HG03521 (cell line): ENCODE data around the gene DNAH8.

ENCODE experiments used
- ATAC-seq: cut with Tn5 transposase; IDR thresholded peaks from one replicate; pipeline ENCODE4 v1.9.1; 2021; ENCODE audit warnings: mild to moderate bottlenecking, moderate library complexity; ENCODE audit not compliant: unreplicated experiment

The DNAH8 gene

DNA sequence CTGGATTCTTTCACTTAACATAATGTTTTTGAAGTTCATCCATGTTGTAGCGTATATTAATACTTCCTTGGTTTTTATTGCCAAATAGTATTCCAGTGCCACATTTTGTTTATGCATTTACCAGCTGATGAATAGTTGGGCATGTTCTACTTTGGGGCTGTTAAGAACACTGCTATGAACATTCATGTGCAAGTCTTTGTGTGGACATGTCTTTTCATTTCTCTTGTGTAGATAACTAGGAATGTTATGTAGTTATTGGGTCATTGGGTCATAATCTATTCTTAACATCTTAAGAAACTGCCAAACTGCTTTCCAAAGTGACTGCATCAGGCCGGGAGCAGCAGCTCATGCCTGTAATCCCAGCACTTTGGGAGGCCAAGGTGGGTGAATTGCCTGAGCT, 289.7 kb downstream of the DNAH8 start:
- no peak for ATAC-seq

- ATAC-seq, result no peak
Measured at GRCh38 chr6:39005774-39006173, 290.7 kb downstream of the DNAH8 start.

DNA sequence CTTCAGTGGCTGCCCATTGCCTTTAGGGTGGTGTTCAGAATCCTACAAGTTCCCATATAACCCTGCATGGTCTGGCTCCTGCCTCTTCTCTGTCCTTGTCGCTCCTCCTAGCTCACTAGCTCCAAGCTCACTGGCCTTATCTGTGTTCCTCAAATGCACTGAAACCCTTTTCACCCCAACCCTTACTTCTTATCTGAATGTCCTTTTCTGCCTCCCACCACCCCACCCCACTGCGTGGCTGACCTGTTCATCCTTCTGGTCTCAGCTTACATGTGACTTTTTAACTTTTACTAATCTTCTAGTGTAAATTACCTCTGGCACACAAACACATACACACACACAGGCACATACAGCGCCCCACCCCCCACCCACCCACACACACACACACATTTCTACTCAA, 292.5 kb downstream of the DNAH8 start:
- no peak for ATAC-seq

DNA sequence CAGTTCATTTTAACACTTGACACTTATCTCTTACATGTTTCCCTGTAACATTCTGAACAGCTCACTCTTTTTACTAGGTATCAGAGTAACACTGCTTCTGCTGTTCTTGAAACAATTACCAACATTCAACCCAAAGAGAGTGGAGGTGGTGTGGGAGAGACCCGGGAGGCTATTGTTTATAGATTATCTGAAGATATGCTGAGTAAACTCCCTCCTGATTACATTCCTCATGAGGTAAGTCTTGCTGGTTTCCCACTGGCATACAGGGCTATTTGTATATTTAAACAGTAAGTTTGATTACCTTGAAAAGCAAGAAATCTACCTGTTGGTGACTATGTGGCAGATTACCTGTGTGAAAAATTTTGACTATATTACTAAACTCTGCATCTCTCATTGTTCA, 293.6 kb downstream of the DNAH8 start:
- ATAC-seq, result no peak

DNA sequence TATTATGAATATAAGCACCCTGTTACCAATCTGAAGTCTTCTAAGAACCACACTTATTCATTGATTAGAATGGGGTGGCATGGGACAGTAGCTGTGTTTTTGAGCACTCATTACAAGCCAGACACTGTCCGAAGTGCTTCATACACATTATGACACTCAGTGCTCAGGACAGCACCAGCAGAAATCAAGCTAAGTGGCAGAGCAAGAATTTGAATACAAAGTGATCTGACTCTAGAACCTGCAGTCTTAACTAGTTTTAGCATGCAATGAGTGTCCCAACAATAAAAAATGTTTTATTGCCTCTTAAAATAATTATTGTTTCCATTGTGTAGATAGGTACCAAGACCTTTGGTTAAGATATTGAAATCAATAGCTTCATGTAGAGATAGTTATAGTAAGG, 294.4 kb downstream of the DNAH8 start:
- no peak for ATAC-seq

- ATAC-seq, result no peak
Measured at GRCh38 chr6:39016839-39017546, 301.9 kb downstream of the DNAH8 start.

- no peak for ATAC-seq
Measured at GRCh38 chr6:39017547-39017880, 302.4 kb downstream of the DNAH8 start.

GRCh38 chr6:39018103-39018502, 303.0 kb downstream of the DNAH8 start:
- ATAC-seq, result no peak

DNA sequence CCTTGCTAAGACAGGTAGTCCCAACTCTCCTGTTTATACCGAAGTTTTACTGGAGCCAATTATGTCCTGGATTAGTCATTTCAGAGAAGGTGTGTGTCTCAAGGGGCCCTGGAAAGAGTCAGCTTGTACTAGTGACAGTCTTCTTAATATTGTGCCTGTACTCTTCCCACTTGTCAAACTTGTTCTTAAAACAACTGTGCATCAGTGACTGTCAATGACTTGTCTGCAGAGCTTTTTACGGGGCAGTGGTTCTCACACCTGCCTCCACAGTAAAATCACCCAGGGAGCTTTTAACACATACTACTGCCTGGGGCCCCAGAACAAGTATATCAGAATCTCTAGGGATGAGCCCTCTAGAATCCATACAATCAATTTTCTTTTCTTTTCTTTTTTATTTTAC, 305.0 kb downstream of the DNAH8 start:
- ATAC-seq, result no peak

DNA sequence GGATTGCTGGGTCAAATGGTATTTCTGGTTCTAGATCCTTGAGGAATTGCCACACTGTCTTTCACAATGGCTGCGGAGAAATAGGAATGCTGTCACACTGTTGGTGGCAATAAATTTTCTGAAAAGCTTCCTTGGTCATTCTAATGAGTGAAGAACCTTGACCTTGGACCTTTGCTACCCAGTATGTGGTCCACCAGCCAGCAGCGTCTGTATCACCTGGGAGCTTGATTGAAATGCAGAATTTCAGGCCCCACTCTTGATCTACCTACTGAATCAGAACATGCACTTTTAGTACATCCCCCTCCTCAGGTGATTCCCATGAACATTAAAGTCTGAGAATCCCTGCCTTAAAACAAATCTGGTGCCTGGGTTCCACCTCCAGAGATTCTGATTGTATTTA, 305.9 kb downstream of the DNAH8 start:
- ATAC-seq, result no peak

DNA sequence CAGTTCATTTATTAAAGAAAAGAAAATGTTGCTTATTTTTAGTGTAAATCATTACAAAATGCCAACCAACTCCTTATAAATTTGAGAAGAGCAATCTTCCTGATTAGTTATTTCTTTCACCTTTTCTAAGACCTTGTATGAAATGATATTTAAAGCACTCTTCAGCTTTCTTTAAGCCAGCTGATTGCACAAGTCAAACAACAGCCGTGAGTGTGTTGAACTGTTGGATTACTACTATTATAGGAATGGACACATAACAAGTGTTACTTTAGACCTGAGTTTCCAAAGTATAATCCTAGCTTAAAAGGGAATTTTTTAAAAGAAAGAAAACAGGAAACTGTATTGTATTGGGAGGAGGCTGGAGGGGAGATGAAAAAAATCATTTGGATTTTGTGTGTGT, 306.7 kb downstream of the DNAH8 start:
- ATAC-seq, result no peak

DNA sequence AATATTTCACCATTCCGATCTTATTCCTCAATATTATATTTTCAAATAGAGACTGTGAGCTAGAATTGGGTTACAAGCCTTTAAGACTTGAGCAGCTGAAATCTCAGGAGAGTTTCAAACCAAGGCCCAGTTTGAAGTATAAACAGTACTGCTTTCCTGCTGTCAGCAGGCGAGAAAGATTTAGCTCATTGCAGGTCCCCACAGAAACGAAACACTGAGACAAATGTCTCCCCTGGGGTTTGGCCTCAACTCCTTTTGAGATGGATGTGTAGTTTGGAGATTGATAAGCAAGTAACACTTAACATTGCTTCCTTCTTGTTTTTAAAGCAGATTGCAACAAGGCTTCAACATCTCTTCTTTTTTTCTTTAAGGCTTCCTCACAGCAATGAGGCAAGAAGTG, 311.1 kb downstream of the DNAH8 start:
- no peak for ATAC-seq

DNA sequence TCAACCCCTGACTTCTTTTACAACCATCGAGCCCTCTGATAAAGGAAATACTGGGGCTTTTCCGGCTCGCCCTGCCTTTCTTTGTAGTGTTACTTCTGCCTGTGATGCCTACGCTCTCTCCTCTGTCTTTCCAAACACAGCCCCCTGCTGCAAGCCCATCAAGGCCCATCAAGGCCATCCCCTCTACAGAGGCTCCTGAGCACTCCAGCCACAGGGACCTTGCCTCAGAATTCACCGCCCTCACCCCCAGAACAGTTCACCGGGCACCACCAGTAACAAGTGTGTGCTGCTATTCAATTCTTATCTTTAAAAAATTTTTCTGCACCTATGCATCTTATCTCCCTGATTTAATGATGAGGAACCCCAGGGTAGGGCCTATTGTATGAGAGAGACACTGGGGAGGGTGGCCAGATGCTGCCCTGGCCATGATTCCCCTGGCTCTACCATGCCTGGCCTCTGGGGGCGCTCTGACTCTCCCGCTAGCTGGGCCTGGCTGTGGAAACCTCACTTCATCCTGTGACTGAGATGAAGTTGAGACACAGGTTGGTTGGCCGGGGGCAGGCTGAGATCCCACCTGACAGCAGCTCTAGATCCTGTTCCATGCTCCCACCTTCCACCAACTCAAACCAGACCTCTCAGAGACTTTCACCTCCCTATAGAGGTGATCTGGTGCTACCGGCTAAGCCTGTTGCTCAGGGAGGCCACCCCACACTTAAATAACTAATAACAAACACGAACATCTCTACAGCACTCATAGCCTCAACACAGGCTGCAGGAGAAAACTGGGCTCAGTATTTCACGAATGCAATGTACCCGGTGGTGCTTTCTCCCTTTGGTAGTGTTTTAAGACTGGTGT, 314.3 kb downstream of the DNAH8 start:
- ATAC-seq, result no peak

DNA sequence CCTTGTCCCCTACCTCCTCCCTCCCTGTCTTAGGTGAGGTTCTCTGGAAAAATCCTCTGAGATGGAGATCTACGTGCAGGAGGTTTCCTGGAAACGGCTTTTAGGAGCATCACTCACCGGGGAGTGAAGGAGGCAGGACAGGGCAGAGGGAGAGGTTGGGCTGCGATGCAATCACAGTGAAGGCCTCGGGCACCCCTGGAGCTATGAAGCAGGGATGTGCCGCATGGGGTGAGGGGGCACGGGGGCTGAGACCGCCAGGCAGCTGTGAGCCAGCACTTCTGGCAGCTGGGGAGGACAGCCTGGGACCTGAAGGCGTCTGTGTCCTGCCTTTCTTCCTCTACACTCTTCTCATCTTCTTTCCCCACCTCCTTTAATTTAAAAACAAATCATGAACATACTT, 320.6 kb downstream of the DNAH8 start:
- ATAC-seq, result no peak

- no peak for ATAC-seq
Measured at GRCh38 chr6:39037082-39037508, 322.0 kb downstream of the DNAH8 start.

DNA sequence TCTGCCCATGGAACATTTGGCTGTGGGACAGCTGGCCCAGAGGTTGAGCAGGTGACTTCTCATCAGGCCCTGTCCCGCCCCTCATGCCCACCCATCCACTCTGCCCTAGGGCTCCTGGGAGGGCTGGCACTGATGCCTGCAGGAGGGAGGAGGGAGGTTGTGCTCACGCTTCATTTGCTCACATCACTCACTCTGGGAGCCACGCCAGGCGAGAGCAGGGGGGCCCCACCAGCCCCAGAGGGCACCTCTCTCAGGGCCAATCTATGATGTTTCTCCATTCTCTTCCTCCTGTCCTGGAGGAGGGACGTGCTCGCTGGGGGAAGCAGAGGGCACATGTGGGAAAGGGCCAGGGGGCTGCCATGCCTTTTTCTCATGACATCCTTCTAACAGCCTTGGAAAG, 322.6 kb downstream of the DNAH8 start:
- no peak for ATAC-seq

DNA sequence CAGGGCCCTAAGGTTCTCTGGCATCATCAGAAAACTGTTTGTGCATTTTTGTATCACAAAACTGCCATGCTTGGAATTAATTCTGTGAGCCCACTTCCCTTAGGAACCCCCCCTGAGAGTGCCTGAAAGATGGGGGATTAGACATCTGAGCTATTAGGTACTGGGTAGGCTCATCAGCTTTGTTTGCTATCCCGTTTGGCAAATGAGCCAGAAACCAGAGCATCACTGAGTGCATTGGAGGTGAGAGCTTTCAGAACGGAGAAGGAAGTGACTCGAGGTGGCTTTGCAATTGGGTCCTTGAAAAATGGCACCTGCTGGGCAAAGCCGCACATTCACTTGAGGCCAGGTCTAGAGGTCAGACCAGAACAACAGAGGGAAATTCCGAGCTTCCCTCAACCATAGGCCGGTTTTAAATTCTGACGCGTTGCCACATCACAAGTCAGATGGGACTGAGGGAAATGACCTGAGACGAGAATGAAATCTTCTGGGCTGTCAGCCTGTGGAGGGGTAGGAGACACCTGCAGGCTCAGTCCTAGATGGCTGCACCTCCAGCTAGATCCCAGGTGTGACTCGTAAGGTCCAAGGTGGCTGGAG, 325.1 kb downstream of the DNAH8 start:
- ATAC-seq, result no peak

- ATAC-seq, result no peak
Measured at GRCh38 chr6:39041072-39041471, 326.0 kb downstream of the DNAH8 start.

DNA sequence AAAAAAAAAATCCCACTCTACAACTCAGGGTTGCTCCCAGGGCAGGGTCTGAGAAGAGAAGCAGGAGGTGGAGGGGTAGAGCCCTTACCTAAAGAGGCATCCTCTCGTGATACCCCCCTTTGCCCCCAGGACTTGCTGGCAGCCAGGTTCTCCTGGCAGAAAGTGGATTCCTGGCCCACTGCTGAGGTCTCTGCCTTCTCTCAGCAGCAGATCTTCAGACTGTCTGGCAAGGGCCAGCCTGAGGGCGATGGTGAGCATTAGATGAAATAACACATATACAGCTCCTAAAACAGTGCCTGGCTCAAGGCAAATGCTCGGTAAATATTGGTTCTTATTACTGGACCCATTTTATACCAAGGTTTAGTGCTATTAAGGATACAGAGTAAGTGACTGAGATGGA, 328.7 kb downstream of the DNAH8 start:
- ATAC-seq, result no peak

DNA sequence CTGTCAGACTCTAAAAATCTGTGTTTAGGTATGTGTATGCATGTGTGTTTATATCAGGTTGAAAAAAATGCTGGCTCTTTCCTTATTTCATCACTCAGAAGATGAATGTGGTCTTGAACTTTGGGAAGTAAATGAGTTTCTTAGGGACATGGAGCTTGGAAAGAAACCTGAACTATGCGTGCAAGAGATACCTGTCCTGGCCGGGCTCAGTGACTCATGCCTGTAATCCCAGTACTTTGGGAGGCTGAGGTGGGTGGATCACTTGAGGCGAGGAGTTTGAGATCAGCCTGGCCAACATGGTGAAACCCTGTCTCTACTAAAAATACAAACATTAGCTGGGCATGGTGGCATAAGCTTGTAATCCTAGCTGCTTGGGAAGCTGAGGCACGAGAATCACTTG, 329.1 kb downstream of the DNAH8 start:
- ATAC-seq, result no peak

GRCh38 chr6:39047434-39048327, 332.6 kb downstream of the DNAH8 start:
- no peak for ATAC-seq
